Uterus (tissue), 4 donors: ENCODE measurements around the gene AGPAT3. TPM values are rescaled to one million over a fixed set of nuclear protein-coding genes. Genes with fewer than 3 reads are reported as not detected.

Experiments
- DNase-seq, 2 donors: peaks; one replicate each; pipeline ENCODE4 v3.0.0-alpha.2; 2019 to 2020
- H3K27ac ChIP-seq, 2 donors: fragments of 200-600 bp; sonication (generic); 1 replicate in 1 of 2; 2 replicates in 1 of 2; pipeline ENCODE4 v1.5.1; 2016 to 2018
- H3K27me3 ChIP-seq, 2 donors: fragments of 200-600 bp; sonication (generic); one replicate each; pipeline ENCODE4 v1.5.1; 2018 to 2019; ENCODE audit warnings: control low read depth in 1 of 2
- H3K36me3 ChIP-seq, 2 donors: fragments of 200-600 bp; sonication (generic); one replicate each; pipeline ENCODE4 v1.5.1; 2019; ENCODE audit warnings: control low read depth in 1 of 2
- H3K4me1 ChIP-seq, 2 donors: fragments of 200-600 bp; sonication (generic); one replicate each; pipeline ENCODE4 v1.5.1; 2018 to 2019; ENCODE audit warnings: control low read depth in 1 of 2
- H3K4me3 ChIP-seq, 2 donors: fragments of 200-600 bp; sonication (generic); 1 replicate in 1 of 2; 2 replicates in 1 of 2; pipeline ENCODE4 v1.5.1; 2018 to 2019; ENCODE audit warnings: mild to moderate bottlenecking in 1 of 2
- H3K9me3 ChIP-seq, 2 donors: fragments of 200-600 bp; sonication (generic); one replicate each; pipeline ENCODE4 v1.5.1; 2019; ENCODE audit warnings: control low read depth in 1 of 2
- CTCF ChIP-seq, 4 experiments: fragments of 200-600 bp in 2 of 4; fragments of 450-650 bp in 2 of 4; sonication (generic) in 2 of 4; IDR thresholded peaks; one replicate each; pipeline ENCODE4 v1.5.1; 2016 to 2019; ENCODE audit warnings: antibody characterized with exemption in 4 of 4, mild to moderate bottlenecking in 2 of 4, moderate library complexity in 1 of 4
- POLR2A ChIP-seq, 2 donors: fragments of 450-650 bp; IDR thresholded peaks; one replicate each; pipeline ENCODE4 v1.6.1; 2016; ENCODE audit warnings: antibody characterized with exemption in 2 of 2, mild to moderate bottlenecking in 1 of 2, moderate library complexity in 1 of 2
- intact Hi-C: fragments of 100-400 bp; cut with DNase I; formaldehyde crosslinking; loops from one replicate; pipeline ENCODE4 v1.15.1; 2023; ENCODE audit warnings: low total_unique reads
- small RNA-seq: library from RNA; depleted of rRNA; stranded (forward); fragments of <200 nt; gene quantifications from one replicate; pipeline ENCODE3, GENCODE V24; 2016
- total RNA-seq, 4 donors: library from RNA; depleted of rRNA in 3 of 4; stranded (reverse); fragments of >200 nt in 3 of 4; gene quantifications; one replicate each; pipeline versions ENCODE4 v1.1.0 to v1.2.4, GENCODE V29; 2014 to 2023
- donor health status: DM: yes; HTN: yes; CAD: no.

The AGPAT3 gene
- total RNA-seq, 4 donors from 2014 or later, result 6.8 to 43.4 (median 28.4) TPM

- no peak for DNase-seq
- Histone ChIP-seq H3K36me3 (no peaks in the 10 kb centered on the region), H3K4me3 (no peak overlapping the region), H3K27ac (no peak overlapping the region), H3K4me1 (no peaks in the 10 kb centered on the region), H3K9me3 (no peaks in the 10 kb centered on the region), H3K27me3 (no peaks in the 10 kb centered on the region)
- intact Hi-C loops, result no loop called here
- no peak for TF ChIP-seq CTCF (IDR thresholded peaks at IDR 0.05)
- no peak for TF ChIP-seq POLR2A (IDR thresholded peaks at IDR 0.05)
Measured at GRCh38 chr21:44028287-44028659, 163.2 kb downstream of the AGPAT3 start.

DNA sequence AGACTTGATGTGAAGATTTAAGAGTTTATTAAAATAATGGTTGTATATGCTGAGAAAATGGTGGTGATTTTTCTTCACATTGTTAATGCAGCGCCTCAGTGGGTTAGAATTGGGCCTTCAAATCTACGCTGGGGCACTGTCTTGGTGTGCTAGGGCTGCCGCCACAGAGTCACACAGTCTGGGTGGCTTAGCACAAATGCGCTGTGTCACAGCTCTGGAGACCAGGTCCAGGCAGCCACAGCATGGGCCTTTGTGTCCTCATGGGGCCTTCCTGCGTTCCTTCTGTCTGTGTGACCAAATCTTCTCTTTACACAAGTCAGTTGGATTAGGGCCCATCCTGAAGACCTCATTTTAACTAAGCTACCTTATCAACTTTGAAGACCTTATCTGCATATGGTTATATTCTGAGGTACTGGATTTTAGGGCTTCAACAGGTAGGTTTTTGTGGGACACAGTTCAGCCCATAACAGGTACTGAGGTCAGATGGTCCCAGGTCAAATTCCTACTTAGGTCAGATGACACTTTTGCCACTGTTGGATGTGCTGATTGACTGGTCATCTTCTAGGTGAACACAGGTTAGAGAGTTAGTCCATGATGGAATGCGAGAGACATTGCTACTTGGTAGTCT is 164.6 kb downstream of the AGPAT3 start:
- H3K9me3 ChIP-seq, result no peaks in the 10 kb centered on the region
- no peak overlapping the region for H3K4me3 ChIP-seq
- H3K36me3 ChIP-seq, result no peaks in the 10 kb centered on the region
- TF ChIP-seq CTCF (IDR thresholded peaks at IDR 0.05) (no peak), POLR2A (IDR thresholded peaks at IDR 0.05) (no peak)
- intact Hi-C loops, result no loop called here
- DNase-seq, result no peak
- H3K27me3 ChIP-seq, result no peaks in the 10 kb centered on the region
- H3K27ac ChIP-seq, result no peak overlapping the region
- no peaks in the 10 kb centered on the region for H3K4me1 ChIP-seq

DNA sequence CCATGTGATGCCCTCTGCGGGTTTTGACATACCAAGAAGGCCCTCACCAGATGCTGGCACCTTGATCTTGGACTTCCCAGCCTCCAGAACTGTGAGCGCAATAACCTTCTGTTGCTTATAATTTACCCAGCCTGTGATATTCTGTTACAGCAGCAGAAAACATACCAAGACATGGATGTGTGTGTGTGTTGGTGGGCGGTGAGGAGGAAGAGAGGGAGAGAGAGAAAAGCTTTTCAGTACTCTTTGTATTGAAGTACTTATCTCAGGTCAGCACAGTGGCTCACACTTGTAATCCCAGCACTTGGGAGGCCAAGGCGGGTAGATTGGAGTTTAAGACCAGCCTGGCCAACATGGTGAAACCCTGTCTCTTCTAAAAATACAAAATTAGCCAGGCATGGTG is 170.2 kb downstream of the AGPAT3 start:
- intact Hi-C loops, result no loop called here
- H3K4me3 ChIP-seq, result no peak overlapping the region
- no peaks in the 10 kb centered on the region for H3K9me3 ChIP-seq
- no peak for DNase-seq
- H3K36me3 ChIP-seq, result no peaks in the 10 kb centered on the region
- H3K27me3 ChIP-seq, result no peaks in the 10 kb centered on the region
- H3K27ac ChIP-seq, result no peak overlapping the region
- TF ChIP-seq CTCF (IDR thresholded peaks at IDR 0.05), result no peak
- no peak for TF ChIP-seq POLR2A (IDR thresholded peaks at IDR 0.05)
- no peaks in the 10 kb centered on the region for H3K4me1 ChIP-seq

Small RNA genes lying within 50 kb of the gene (small RNA-seq; reads per million reads assigned to genes)
- gene RNU6-1150P (not detected), gene RNU6-859P (not detected)

Other genes starting within 250 kb of the AGPAT3 start
- gene HSF2BP, start 205.7 kb upstream of the AGPAT3 start, total RNA-seq, result 1 to 10 TPM in 2 of 4 donors, under 1 TPM in 1, not detected in 1; 0.29 to 5.7 (median 1.2) TPM
- gene RRP1B, start 205.7 kb upstream of the AGPAT3 start, total RNA-seq, result 10 to 100 TPM in 3 of 4 donors, 1 to 10 TPM in 1; 9.7 to 28.1 (median 19.3) TPM
- 10 to 100 TPM; 15.9 to 89.8 (median 49.8) TPM for gene PDXK, start 146.1 kb upstream of the AGPAT3 start, total RNA-seq
- gene CSTB, start 88.9 kb upstream of the AGPAT3 start, total RNA-seq, result 10 to 100 TPM in 1 of 4 donors, 1 to 10 TPM in 3; 2.0 to 31.2 (median 5.6) TPM
- gene RRP1, start 75.6 kb upstream of the AGPAT3 start, total RNA-seq, result 10 to 100 TPM; 11.0 to 31.5 (median 19.5) TPM
- 10 to 100 TPM in 3 of 4 donors, 1 to 10 TPM in 1; 3.8 to 45.2 (median 22.9) TPM for gene TRAPPC10, start 147.1 kb downstream of the AGPAT3 start, total RNA-seq
- 1 to 10 TPM in 3 of 4 donors, not detected in 1; 5.2 to 9.1 (median 6.5) TPM for gene PWP2, start 242.2 kb downstream of the AGPAT3 start, total RNA-seq